Keratinocyte (primary cell): ENCODE data around the gene MCM6. TPM values are rescaled to one million over a fixed set of nuclear protein-coding genes. Genes with fewer than 3 reads are reported as not detected.

Source experiments
- DNase-seq: peaks from one replicate; pipeline ENCODE4 v3.0.0-alpha.2; 2011; ENCODE audit warnings: low read depth, missing footprints, low spot score
- FAIRE-seq: peaks from 2 replicates; lab custom pipeline; 2011; peaks lifted over from hg19 to GRCh38; lab: Jason Lieb, UNC
- H2AFZ ChIP-seq: 2 replicates; pipeline ENCODE4 v1.6.0; 2012; ENCODE audit warnings: low read length, control low read depth, inconsistent platforms; ENCODE audit not compliant: control insufficient read depth
- H3K27ac ChIP-seq: 2 replicates; pipeline ENCODE4 v1.5.1; 2011; ENCODE audit warnings: low read length; ENCODE audit not compliant: control insufficient read depth, insufficient read depth
- H3K27me3 ChIP-seq: 3 replicates; pipeline ENCODE4 v1.6.0; 2011; ENCODE audit warnings: low read length; ENCODE audit not compliant: control insufficient read depth, insufficient read depth; ENCODE audit errors: extremely low read depth
- H3K36me3 ChIP-seq, 2 experiments: 2 replicates in 1 of 2; 3 replicates in 1 of 2; pipeline ENCODE4 v1.5.1; 2011; ENCODE audit warnings: low read length in 2 of 2, mild to moderate bottlenecking in 1 of 2; ENCODE audit not compliant: control insufficient read depth in 2 of 2, insufficient read depth in 2 of 2; ENCODE audit errors: extremely low read depth in 1 of 2
- H3K4me1 ChIP-seq: 3 replicates; pipeline ENCODE4 v1.5.1; 2011; ENCODE audit warnings: low read length; ENCODE audit not compliant: control insufficient read depth, insufficient read depth; ENCODE audit errors: extremely low read depth
- H3K4me2 ChIP-seq: 3 replicates; pipeline ENCODE4 v1.6.0; 2011; ENCODE audit warnings: low read depth, low read length; ENCODE audit not compliant: control insufficient read depth, insufficient read depth; ENCODE audit errors: extremely low read depth
- H3K4me3 ChIP-seq, 3 experiments: fragments of 200-600 bp in 1 of 3; sonication (generic) in 1 of 3; 2 replicates in 2 of 3; 3 replicates in 1 of 3; pipeline ENCODE4 v1.5.1; 2011 to 2016; ENCODE audit warnings: low read length in 3 of 3, mild to moderate bottlenecking in 3 of 3, control low read depth in 2 of 3, inconsistent platforms in 1 of 3, low read depth in 1 of 3, mixed read lengths in 1 of 3, mixed run types in 1 of 3, moderate library complexity in 1 of 3; ENCODE audit not compliant: control insufficient read depth in 2 of 3, insufficient read depth in 2 of 3; ENCODE audit errors: extremely low read depth in 1 of 3
- H3K79me2 ChIP-seq: 2 replicates; pipeline ENCODE4 v1.6.0; 2012; ENCODE audit warnings: low read length; ENCODE audit not compliant: control insufficient read depth, insufficient read depth
- H3K9ac ChIP-seq: 3 replicates; pipeline ENCODE4 v1.6.0; 2011; ENCODE audit warnings: low read length; ENCODE audit not compliant: control insufficient read depth, insufficient read depth; ENCODE audit errors: extremely low read depth
- H3K9me1 ChIP-seq: 3 replicates; pipeline ENCODE4 v1.6.0; 2011; ENCODE audit warnings: low read length; ENCODE audit not compliant: control insufficient read depth, insufficient read depth; ENCODE audit errors: extremely low read depth
- H3K9me3 ChIP-seq: 2 replicates; pipeline ENCODE4 v1.5.1; 2012; ENCODE audit warnings: low read depth, low read length; ENCODE audit not compliant: control insufficient read depth
- H4K20me1 ChIP-seq: 3 replicates; pipeline ENCODE4 v1.6.0; 2011; ENCODE audit warnings: low read length; ENCODE audit not compliant: control insufficient read depth, insufficient read depth; ENCODE audit errors: extremely low read depth
- EZH2 ChIP-seq: IDR thresholded peaks from one replicate; pipeline ENCODE4 v1.6.1; 2012; ENCODE audit warnings: inconsistent platforms, mild to moderate bottlenecking, low read length, moderate library complexity
- dilution Hi-C: fragments of 300-500 bp; cut with MboI; formaldehyde crosslinking; loops from one replicate; pipeline ENCODE4 v1.7.0; 2020; ENCODE audit warnings: low sequenced_read_pairs; ENCODE audit not compliant: extremely low pct_ligation_motif_present
- polyA plus RNA-seq, 5 experiments: library from polyadenylated mRNA; depleted of rRNA in 3 of 5; stranded (reverse) in 3 of 5; stranded (forward) in 1 of 5; unstranded in 1 of 5; fragments of >200 nt; gene quantifications; 1 replicate in 1 of 5; 2 replicates in 3 of 5; 3 replicates in 1 of 5; pipeline versions ENCODE4 v1.2.1 to v1.2.3, GENCODE V29; 2011 to 2012; ENCODE audit warnings: missing spikeins in 2 of 5, low read depth in 1 of 5, low replicate concordance in 1 of 5
- TF ChIP-seq, protein P1 (sequence below), 3 experiments: IDR thresholded peaks in 1 of 3; conservative IDR thresholded peaks in 1 of 3; optimal IDR thresholded peaks in 1 of 3; 2 replicates in 2 of 3; 3 replicates in 1 of 3; pipeline versions ENCODE3 to v1.5.1; 2011; ENCODE audit warnings: low read length in 3 of 3, mild to moderate bottlenecking in 3 of 3, moderate library complexity in 2 of 3, control low read depth in 1 of 3, inconsistent platforms in 1 of 3; ENCODE audit not compliant: insufficient read depth in 2 of 3; ENCODE audit errors: extremely low read depth in 1 of 3

Gene MCM6
- polyA plus RNA-seq, 1 donor (not counting 4 experiments of a cell fraction or from before 2014, with no cell fraction given) = 23.2 TPM

DNA sequence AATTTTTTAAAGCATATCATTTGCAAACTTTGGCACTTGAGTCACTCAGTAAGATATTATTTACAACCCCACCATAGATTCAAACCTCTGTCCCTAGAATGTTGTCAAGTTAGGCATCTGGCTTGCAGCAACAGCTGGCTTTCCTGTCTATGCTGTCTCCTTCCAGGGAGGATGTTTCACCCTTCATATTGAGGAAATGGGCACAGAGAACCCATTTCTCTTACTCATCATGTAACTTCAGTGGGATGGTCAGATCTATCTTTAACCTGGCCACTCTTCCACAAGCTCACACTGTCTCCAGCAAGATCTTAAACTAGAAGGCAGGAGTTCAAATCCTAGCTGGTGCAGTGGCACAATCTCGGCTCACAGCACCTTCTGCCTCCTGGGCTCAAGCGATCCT, 55.1 kb downstream of the MCM6 start:
- H3K4me2 ChIP-seq = no peak overlapping the region
- no peak overlapping the region for H3K9ac ChIP-seq
- H3K4me3 ChIP-seq = no peak overlapping the region
- no peak for TF ChIP-seq EZH2
- TF ChIP-seq, protein P1, sequence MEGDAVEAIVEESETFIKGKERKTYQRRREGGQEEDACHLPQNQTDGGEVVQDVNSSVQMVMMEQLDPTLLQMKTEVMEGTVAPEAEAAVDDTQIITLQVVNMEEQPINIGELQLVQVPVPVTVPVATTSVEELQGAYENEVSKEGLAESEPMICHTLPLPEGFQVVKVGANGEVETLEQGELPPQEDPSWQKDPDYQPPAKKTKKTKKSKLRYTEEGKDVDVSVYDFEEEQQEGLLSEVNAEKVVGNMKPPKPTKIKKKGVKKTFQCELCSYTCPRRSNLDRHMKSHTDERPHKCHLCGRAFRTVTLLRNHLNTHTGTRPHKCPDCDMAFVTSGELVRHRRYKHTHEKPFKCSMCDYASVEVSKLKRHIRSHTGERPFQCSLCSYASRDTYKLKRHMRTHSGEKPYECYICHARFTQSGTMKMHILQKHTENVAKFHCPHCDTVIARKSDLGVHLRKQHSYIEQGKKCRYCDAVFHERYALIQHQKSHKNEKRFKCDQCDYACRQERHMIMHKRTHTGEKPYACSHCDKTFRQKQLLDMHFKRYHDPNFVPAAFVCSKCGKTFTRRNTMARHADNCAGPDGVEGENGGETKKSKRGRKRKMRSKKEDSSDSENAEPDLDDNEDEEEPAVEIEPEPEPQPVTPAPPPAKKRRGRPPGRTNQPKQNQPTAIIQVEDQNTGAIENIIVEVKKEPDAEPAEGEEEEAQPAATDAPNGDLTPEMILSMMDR (optimal IDR thresholded peaks at IDR 0.05 in 1 of 3, IDR thresholded peaks at IDR 0.05 in 1 of 3, conservative IDR thresholded peaks at IDR 0.05 in 1 of 3; ENCODE audit: extremely low read depth in 1 of 3, insufficient read depth in 2 of 3, low read length in 3 of 3) = no peak
- dilution Hi-C loops = no loop called here
- no peaks in the 10 kb centered on the region for H3K36me3 ChIP-seq
- no peaks in the 10 kb centered on the region for H3K27me3 ChIP-seq
- no peak for FAIRE-seq
- H3K27ac ChIP-seq = no peak overlapping the region
- H3K79me2 ChIP-seq = no peaks in the 10 kb centered on the region
- no peak overlapping the region for H2AFZ ChIP-seq
- no peaks in the 10 kb centered on the region for H4K20me1 ChIP-seq
- no peaks in the 10 kb centered on the region for H3K9me3 ChIP-seq
- no peak for DNase-seq
- H3K4me1 ChIP-seq = no peaks in the 10 kb centered on the region
- no peaks in the 10 kb centered on the region for H3K9me1 ChIP-seq

DNA sequence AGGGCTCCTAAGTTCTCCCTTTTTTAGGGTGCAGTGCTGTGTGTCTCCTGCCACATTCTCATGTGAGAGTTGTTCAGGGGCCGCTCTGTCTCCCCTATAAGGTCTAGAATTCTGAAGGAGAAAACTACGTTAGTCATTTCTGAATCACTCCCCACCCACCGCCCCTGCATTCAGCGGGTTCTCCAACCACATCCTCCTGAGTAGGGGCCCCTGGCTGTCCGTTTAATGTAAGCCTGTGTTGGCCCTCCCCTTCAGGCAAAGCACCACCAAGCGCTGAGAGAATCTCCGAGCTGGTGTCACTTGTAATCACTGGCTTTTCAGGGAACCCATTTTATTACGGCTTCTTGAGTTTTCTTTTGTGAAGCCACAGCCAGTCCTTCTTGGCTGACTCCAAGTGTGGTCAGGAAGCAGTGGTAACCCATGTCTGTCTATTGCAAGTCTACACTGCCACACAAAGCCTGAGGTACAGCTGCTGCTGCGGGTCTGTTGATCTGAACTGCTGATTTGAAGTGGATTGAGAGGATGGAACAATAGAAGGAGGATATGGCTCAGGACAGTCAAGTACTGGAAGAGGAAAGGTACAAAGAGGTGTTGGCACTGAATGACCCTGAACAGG, 56.1 kb downstream of the MCM6 start:
- TF ChIP-seq, protein P1 (optimal IDR thresholded peaks at IDR 0.05 in 1 of 3, IDR thresholded peaks at IDR 0.05 in 1 of 3, conservative IDR thresholded peaks at IDR 0.05 in 1 of 3; ENCODE audit: extremely low read depth in 1 of 3, insufficient read depth in 2 of 3, low read length in 3 of 3) = no peak
- TF ChIP-seq EZH2 = no peak
- Histone ChIP-seq H3K27ac (no peak overlapping the region), H3K4me3 (no peak overlapping the region), H3K9ac (no peak overlapping the region), H3K9me1 (no peaks in the 10 kb centered on the region), H3K9me3 (no peaks in the 10 kb centered on the region), H3K36me3 (no peaks in the 10 kb centered on the region), H3K79me2 (no peaks in the 10 kb centered on the region), H2AFZ (no peak overlapping the region), H4K20me1 (no peaks in the 10 kb centered on the region), H3K27me3 (no peaks in the 10 kb centered on the region), H3K4me1 (no peaks in the 10 kb centered on the region), H3K4me2 (no peak overlapping the region)
- no peak for FAIRE-seq
- dilution Hi-C loops = no loop called here
- no peak for DNase-seq
